Breast epithelium (tissue), 3 donors: ENCODE measurements around the gene KDM4B.

Experiments
- POLR2A ChIP-seq: fragments of 450-650 bp; IDR thresholded peaks from one replicate; pipeline ENCODE4 v1.6.1; 2016; ENCODE audit warnings: antibody characterized with exemption, mild to moderate bottlenecking, moderate library complexity
- POLR2AphosphoS5 ChIP-seq, 3 donors: sonication (generic); formaldehyde crosslinking; IDR thresholded peaks; one replicate each; pipeline ENCODE4 v1.6.1; 2017; ENCODE audit warnings: antibody characterized with exemption in 3 of 3
- TF ChIP-seq, protein P1 (sequence below), 3 donors: fragments of 450-650 bp; IDR thresholded peaks; one replicate each; pipeline ENCODE4 v1.5.1; 2016 to 2017; ENCODE audit warnings: antibody characterized with exemption in 3 of 3, mild to moderate bottlenecking in 3 of 3, moderate library complexity in 3 of 3

DNA sequence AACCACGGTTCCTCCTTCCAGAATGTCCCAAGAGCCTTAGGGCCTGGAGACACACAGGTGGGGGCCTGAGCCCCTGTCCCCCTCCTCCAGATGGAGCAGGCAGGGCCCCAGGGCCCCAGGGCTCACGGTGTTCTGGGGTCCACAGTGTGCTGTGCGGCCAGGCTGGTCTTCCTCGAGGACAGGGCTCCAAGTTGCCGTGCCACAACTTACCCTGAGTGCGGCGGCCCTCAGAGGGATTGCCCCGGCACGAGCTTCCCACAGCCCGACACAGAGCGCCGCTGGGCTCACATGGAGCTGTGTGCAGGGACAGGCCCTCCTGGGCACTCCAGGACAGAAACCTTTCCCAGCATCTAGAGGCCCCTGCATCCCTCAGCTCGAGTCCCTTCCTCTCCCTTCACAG is 160.8 kb downstream of the KDM4B start:
- TF ChIP-seq, protein P1, sequence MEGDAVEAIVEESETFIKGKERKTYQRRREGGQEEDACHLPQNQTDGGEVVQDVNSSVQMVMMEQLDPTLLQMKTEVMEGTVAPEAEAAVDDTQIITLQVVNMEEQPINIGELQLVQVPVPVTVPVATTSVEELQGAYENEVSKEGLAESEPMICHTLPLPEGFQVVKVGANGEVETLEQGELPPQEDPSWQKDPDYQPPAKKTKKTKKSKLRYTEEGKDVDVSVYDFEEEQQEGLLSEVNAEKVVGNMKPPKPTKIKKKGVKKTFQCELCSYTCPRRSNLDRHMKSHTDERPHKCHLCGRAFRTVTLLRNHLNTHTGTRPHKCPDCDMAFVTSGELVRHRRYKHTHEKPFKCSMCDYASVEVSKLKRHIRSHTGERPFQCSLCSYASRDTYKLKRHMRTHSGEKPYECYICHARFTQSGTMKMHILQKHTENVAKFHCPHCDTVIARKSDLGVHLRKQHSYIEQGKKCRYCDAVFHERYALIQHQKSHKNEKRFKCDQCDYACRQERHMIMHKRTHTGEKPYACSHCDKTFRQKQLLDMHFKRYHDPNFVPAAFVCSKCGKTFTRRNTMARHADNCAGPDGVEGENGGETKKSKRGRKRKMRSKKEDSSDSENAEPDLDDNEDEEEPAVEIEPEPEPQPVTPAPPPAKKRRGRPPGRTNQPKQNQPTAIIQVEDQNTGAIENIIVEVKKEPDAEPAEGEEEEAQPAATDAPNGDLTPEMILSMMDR (IDR thresholded peaks at IDR 0.05) = no peak
- no peak for TF ChIP-seq POLR2AphosphoS5 (IDR thresholded peaks at IDR 0.05)
- no peak for TF ChIP-seq POLR2A
